ENCODE results near the gene ARID1B.
A peak's percentile ranks its signal among the peaks of the same experiment; 100 is the strongest.

The ARID1B gene

GRCh38 chr6:156999762-157000161, 222.6 kb downstream of the ARID1B start:
- no peak for DNase-seq

GRCh38 chr6:157001716-157002115, 224.5 kb downstream of the ARID1B start:
- no peak for DNase-seq

- DNase-seq = no peak
These were observed 225.6 kb downstream of the ARID1B start for GRCh38 chr6:157002774-157003173.

GRCh38 chr6:157005940-157006339, 228.8 kb downstream of the ARID1B start:
- no peak for DNase-seq

- no peak for DNase-seq
These were observed 231.4 kb downstream of the ARID1B start for GRCh38 chr6:157008568-157008967.

GRCh38 chr6:157012355-157012754, 235.2 kb downstream of the ARID1B start:
- no peak for DNase-seq

- DNase-seq = no peak
These were observed 236.6 kb downstream of the ARID1B start for GRCh38 chr6:157013649-157014304.

GRCh38 chr6:157014871-157015270, 237.7 kb downstream of the ARID1B start:
- no peak for DNase-seq

- no peak for DNase-seq
These were observed 239.8 kb downstream of the ARID1B start for GRCh38 chr6:157017022-157017421.

GRCh38 chr6:157017861-157018260, 240.7 kb downstream of the ARID1B start:
- no peak for DNase-seq

- no peak for DNase-seq
These were observed 242.0 kb downstream of the ARID1B start for GRCh38 chr6:157019115-157019641.

- DNase-seq = no peak
These were observed 242.6 kb downstream of the ARID1B start for GRCh38 chr6:157019733-157020132.

- DNase-seq = no peak
These were observed 243.2 kb downstream of the ARID1B start for GRCh38 chr6:157020398-157020797.

GRCh38 chr6:157020881-157021343, 243.7 kb downstream of the ARID1B start:
- peak; percentile 56 for DNase-seq

- peak; percentile 92 for DNase-seq
These were observed 244.3 kb downstream of the ARID1B start for GRCh38 chr6:157021344-157021992.

- peak; percentile 84 for DNase-seq
These were observed 245.0 kb downstream of the ARID1B start for GRCh38 chr6:157021993-157022740.

- DNase-seq = no peak
These were observed 246.8 kb downstream of the ARID1B start for GRCh38 chr6:157023958-157024357.

- no peak for DNase-seq
These were observed 247.6 kb downstream of the ARID1B start for GRCh38 chr6:157024745-157025144.

GRCh38 chr6:157025437-157025836, 248.3 kb downstream of the ARID1B start:
- DNase-seq = no peak

- DNase-seq = no peak
These were observed 253.0 kb downstream of the ARID1B start for GRCh38 chr6:157029980-157030690.

- DNase-seq = no peak
These were observed 253.6 kb downstream of the ARID1B start for GRCh38 chr6:157030755-157031154.

GRCh38 chr6:157032923-157033322, 255.7 kb downstream of the ARID1B start:
- DNase-seq = no peak

Data from CD4-positive, alpha-beta T cell treated with Interleukin-15 for 1 hour (primary cell).